IPS-20b (cell line): ENCODE results near the gene OR5J2.
"Not testable (repeated sequence)": the region's sequence is repeated elsewhere in the genome, so short reads cannot be mapped to it uniquely, and the experiment has no call there.

Experiments
- H3K27ac ChIP-seq: one replicate; pipeline ENCODE4 v1.5.1; 2013; ENCODE audit warnings: low read length
- H3K27me3 ChIP-seq: 2 replicates; pipeline ENCODE4 v1.6.1; 2013; ENCODE audit warnings: mild to moderate bottlenecking, low read length, inconsistent platforms; ENCODE audit not compliant: insufficient read depth
- H3K36me3 ChIP-seq: 2 replicates; pipeline ENCODE4 v1.6.1; 2013; ENCODE audit warnings: low read depth, mild to moderate bottlenecking, inconsistent platforms, low read length, moderate library complexity; ENCODE audit not compliant: insufficient read depth
- H3K4me1 ChIP-seq: 2 replicates; pipeline ENCODE4 v1.6.1; 2013; ENCODE audit warnings: mild to moderate bottlenecking, control low read depth, inconsistent platforms, low read length, moderate library complexity; ENCODE audit not compliant: insufficient read depth
- H3K4me3 ChIP-seq: 2 replicates; pipeline ENCODE4 v1.5.1; 2013; ENCODE audit warnings: mild to moderate bottlenecking, low read length, inconsistent platforms
- H3K9ac ChIP-seq: 2 replicates; pipeline ENCODE4 v1.6.1; 2013; ENCODE audit warnings: low read depth, mild to moderate bottlenecking, inconsistent platforms, low read length, moderate library complexity
- H3K9me3 ChIP-seq: 2 replicates; pipeline ENCODE4 v1.6.1; 2013; ENCODE audit warnings: mild to moderate bottlenecking, low read depth, low read length, inconsistent platforms; ENCODE audit not compliant: insufficient read depth

Gene OR5J2

DNA sequence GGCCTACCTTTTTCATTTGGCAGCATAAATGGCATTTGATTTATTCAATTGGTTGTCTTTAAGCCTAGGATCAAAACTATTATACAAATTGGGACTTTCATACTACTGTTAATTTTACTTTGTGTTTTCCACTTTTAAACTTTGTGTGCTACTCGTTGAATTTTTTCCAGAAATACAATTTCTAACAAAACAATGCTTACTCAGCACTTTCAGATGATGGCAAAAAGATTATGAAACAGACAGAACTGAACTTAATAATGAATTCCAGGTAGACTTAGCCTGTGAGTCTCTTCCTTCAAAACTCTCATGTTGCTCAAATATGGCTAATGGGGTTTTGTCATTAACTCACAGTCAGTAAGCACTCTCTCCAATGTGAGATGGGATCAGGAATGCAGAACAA lies 31.4 kb downstream of the OR5J2 start:
- H3K4me3 ChIP-seq = no peak overlapping the region
- no peaks in the 10 kb centered on the region; the same call in 1 of the 2 replicates for H3K9me3 ChIP-seq
- H3K27ac ChIP-seq = no peak overlapping the region
- H3K36me3 ChIP-seq = no peaks in the 10 kb centered on the region
- H3K9ac ChIP-seq = no peak overlapping the region
- H3K27me3 ChIP-seq = no peaks in the 10 kb centered on the region
- no peaks in the 10 kb centered on the region for H3K4me1 ChIP-seq

- peaks cover 16% of the 10 kb centered on the region; the same call in 1 of the 2 replicates for H3K9me3 ChIP-seq
- H3K27me3 ChIP-seq = no peaks in the 10 kb centered on the region
- no peak overlapping the region for H3K27ac ChIP-seq
- no peaks in the 10 kb centered on the region for H3K36me3 ChIP-seq
- H3K4me1 ChIP-seq = no peaks in the 10 kb centered on the region
- no peak overlapping the region for H3K4me3 ChIP-seq
- H3K9ac ChIP-seq = no peak overlapping the region
Measured at GRCh38 chr11:56214537-56214936, 38.1 kb downstream of the OR5J2 start.

- H3K9me3 ChIP-seq = peaks cover 21% of the 10 kb centered on the region; the same call in 1 of the 2 replicates
- H3K27ac ChIP-seq, H3K36me3 ChIP-seq, H3K4me1 ChIP-seq, H3K9ac ChIP-seq, H3K4me3 ChIP-seq, H3K27me3 ChIP-seq: not testable (repeated sequence)
Measured at GRCh38 chr11:56219735-56220134, 43.3 kb downstream of the OR5J2 start.
